Left cardiac atrium (tissue), 4 donors: Measurements from ENCODE around the gene EREG. TPM values are rescaled to one million over a fixed set of nuclear protein-coding genes. Genes with fewer than 3 reads are reported as not detected.
"Not testable (repeated sequence)": the region's sequence is repeated elsewhere in the genome, so short reads cannot be mapped to it uniquely, and the experiment has no call there.

Source experiments
- ATAC-seq, 2 donors: fragments of 200-7000 bp; cut with Tn5 transposase; one replicate each; pipeline ENCODE4 v1.9.1; 2020; ENCODE audit warnings: mild to moderate bottlenecking in 2 of 2, moderate library complexity in 2 of 2
- DNase-seq: peaks from one replicate; pipeline ENCODE4 v3.0.0-alpha.2; 2020
- intact Hi-C, 2 donors: fragments of 100-400 bp; cut with DNase I; formaldehyde crosslinking; loops; one replicate each; pipeline versions ENCODE4 v1.14.1 to v1.15.1; 2022 to 2023
- total RNA-seq, 2 donors: library from RNA; stranded (reverse); fragmentation: NEBNext Ultra II Directional; extraction: Animal tissue kit (Norgen Biotek cat#: 25700); gene quantifications; one replicate each; pipeline ENCODE4 v1.2.1, GENCODE V29; 2021
- donor health status: DM: no; HTN: yes; CAD: no.
- donor health status: DM: no; HTN: yes; CAD: no; lungs with severe emphysema.
- donor health status: DM: yes; HTN: yes; CAD: no.
- donor health status: Dilated cardiomyopathy.

The EREG gene
- total RNA-seq, 2 donors from 2014 or later: 0.84 to 2.9 TPM

GRCh38 chr4:74377714-74378113, 12.8 kb downstream of the EREG start:
- DNase-seq (no peak), ATAC-seq (no peak)
- intact Hi-C loops: loop anchor here (2.0 to 5.0 kb wide), 4 partner anchors 69 to 245 kb away; no protein-coding TSS in a partner anchor

GRCh38 chr4:74378573-74378972, 13.6 kb downstream of the EREG start:
- DNase-seq (no peak), ATAC-seq (peak in 1 of 2 donors; percentile 58)
- intact Hi-C loops: loop anchor here (5.0 kb wide), 2 partner anchors 154 to 244 kb away; no protein-coding TSS in a partner anchor

GRCh38 chr4:74379912-74380311, 15.0 kb downstream of the EREG start:
- DNase-seq: no peak
- no peak for ATAC-seq
- intact Hi-C loops: loop anchor here (5.0 kb wide), 2 partner anchors 152 to 242 kb away; no protein-coding TSS in a partner anchor

GRCh38 chr4:74385386-74385785, 20.4 kb downstream of the EREG start:
- ATAC-seq (no peak), DNase-seq (no peak)
- intact Hi-C loops: no loop called here

GRCh38 chr4:74386159-74386558, 21.2 kb downstream of the EREG start:
- no peak for DNase-seq
- no peak for ATAC-seq
- intact Hi-C loops: no loop called here

- DNase-seq (no peak), ATAC-seq (no peak)
- intact Hi-C loops: no loop called here
These were observed 22.8 kb downstream of the EREG start for GRCh38 chr4:74387790-74388189.

GRCh38 chr4:74389494-74389893, 24.5 kb downstream of the EREG start:
- intact Hi-C loops: no loop called here
- no peak for ATAC-seq
- no peak for DNase-seq

- intact Hi-C loops: no loop called here
- ATAC-seq: no peak
These were observed 25.7 kb downstream of the EREG start for GRCh38 chr4:74390677-74391076.

GRCh38 chr4:74391346-74391745, 26.4 kb downstream of the EREG start:
- intact Hi-C loops: no loop called here

More at GRCh38 chr4:74390677-74391076, 25.7 kb downstream of the EREG start:
- DNase-seq: no peak

GRCh38 chr4:74391890-74392475, 27.0 kb downstream of the EREG start:
- peak; percentile 56 to 73 for ATAC-seq
- intact Hi-C loops: no loop called here
- DNase-seq: no peak

More at GRCh38 chr4:74391346-74391745, 26.4 kb downstream of the EREG start:
- ATAC-seq (no peak), DNase-seq (no peak)

GRCh38 chr4:74394476-74395136, 29.7 kb downstream of the EREG start:
- no peak for DNase-seq
- ATAC-seq: peak in 1 of 2 donors; percentile 70
- intact Hi-C loops: no loop called here

GRCh38 chr4:74395633-74396032, 30.7 kb downstream of the EREG start:
- DNase-seq (no peak), ATAC-seq (no peak)
- intact Hi-C loops: no loop called here

- ATAC-seq (no peak), DNase-seq (no peak)
- intact Hi-C loops: no loop called here
These were observed 32.9 kb downstream of the EREG start for GRCh38 chr4:74397748-74398426.

GRCh38 chr4:74398894-74399589, 34.1 kb downstream of the EREG start:
- ATAC-seq, DNase-seq, intact Hi-C loops: not testable (repeated sequence)

- DNase-seq: no peak
- intact Hi-C loops: no loop called here
- no peak for ATAC-seq
These were observed 35.5 kb downstream of the EREG start for GRCh38 chr4:74400395-74400794.

- peak in 1 of 2 donors; percentile 75 for ATAC-seq
- intact Hi-C loops: no loop called here
- no peak for DNase-seq
These were observed 37.9 kb downstream of the EREG start for GRCh38 chr4:74402692-74403456.

- intact Hi-C loops: no loop called here
- DNase-seq (no peak), ATAC-seq (no peak)
These were observed 42.9 kb downstream of the EREG start for GRCh38 chr4:74407891-74408290.

GRCh38 chr4:74408639-74409038, 43.7 kb downstream of the EREG start:
- intact Hi-C loops: no loop called here
- DNase-seq (no peak), ATAC-seq (no peak)

- no peak for ATAC-seq
- intact Hi-C loops: no loop called here
- no peak for DNase-seq
These were observed 45.3 kb downstream of the EREG start for GRCh38 chr4:74410272-74410671.
